Fibroblast of skin of right quadriceps (primary cell): Measurements from ENCODE around the gene ZAP70.

Experiments
- DNase-seq: peaks from one replicate; pipeline ENCODE4 v3.0.0-alpha.2; 2013

Gene ZAP70

DNA sequence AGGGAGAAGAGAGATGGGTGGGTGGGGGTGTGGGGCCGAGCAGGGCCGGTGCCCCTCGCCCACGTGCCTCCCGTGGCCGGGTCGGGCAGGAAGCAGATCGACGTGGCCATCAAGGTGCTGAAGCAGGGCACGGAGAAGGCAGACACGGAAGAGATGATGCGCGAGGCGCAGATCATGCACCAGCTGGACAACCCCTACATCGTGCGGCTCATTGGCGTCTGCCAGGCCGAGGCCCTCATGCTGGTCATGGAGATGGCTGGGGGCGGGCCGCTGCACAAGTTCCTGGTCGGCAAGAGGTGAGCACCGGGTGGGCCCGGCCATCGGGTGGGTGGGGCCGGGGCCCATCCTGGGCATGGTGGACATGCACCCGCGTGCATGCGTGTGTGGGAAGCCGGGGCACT lies 21.8 kb downstream of the ZAP70 start:
- no peak for DNase-seq

DNA sequence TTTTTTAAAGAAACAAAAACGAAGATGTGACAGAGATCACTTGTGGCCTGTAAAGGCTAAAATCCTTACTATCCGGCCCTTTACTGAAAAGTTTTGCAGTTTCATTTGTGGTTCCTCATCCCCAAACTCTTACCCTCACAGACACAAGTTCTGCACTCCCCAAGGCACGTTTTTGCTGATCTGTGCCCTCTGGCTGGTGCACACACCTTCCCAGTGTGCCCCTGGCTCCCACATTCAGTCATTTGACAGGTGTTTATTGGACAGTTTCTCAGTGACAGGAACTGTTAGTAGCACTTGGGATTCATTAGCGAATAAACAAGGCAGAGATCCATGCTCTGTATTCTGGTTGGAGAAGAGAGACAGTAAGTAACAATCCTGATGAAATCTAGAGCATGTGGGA lies 22.8 kb downstream of the ZAP70 start:
- no peak for DNase-seq

DNA sequence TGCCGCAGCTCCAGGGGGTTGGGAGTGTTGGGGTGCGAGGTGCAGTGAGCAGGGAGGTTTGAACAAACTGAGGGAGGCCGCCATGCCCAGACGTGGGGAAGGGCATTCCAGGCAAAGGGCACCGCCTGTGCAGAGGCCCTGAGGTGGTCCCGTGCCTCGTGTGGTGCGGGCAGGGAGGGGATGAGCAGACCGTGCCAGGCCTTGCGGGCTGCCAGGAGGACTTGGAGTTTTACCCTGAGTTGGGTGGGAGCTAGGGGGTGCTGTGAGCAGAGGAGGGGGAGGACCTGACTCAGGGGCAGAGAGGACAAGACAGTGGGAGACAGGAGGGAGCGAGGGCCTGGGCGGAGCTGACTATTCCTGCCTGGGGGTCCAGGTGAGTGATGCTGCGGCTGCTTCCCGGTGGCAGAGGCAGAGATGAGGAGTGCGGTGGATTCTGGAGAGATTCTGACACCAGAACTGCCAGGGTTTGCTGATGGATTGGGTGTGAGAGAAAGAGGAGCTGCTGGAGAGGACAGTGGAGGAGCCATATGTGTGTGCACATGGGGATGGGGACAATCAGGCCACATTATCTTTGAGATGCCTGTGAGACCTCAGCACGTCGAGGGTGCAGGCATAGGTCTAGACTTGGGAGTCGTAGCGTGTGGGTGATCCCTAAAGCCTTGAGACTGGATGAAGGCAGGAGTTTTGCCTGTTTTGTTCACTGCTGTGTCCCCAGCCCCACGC lies 23.4 kb downstream of the ZAP70 start:
- DNase-seq: no peak

DNA sequence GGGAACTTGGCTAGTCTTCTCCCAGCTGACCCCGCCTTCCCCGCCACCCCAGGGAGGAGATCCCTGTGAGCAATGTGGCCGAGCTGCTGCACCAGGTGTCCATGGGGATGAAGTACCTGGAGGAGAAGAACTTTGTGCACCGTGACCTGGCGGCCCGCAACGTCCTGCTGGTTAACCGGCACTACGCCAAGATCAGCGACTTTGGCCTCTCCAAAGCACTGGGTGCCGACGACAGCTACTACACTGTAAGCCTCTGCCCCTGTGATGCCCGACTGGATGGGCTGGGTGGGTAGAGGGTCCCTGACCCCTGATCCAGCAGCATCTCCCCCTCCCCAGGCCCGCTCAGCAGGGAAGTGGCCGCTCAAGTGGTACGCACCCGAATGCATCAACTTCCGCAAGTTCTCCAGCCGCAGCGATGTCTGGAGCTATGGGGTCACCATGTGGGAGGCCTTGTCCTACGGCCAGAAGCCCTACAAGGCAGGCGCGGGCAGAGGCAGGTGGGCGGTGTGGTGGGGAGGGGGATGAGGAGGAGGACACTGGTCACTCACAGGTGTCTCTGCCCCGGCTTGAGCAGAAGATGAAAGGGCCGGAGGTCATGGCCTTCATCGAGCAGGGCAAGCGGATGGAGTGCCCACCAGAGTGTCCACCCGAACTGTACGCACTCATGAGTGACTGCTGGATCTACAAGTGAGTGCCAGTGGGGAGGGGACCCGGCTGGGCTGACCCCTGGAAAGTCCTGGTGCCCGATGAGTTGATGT lies 24.2 kb downstream of the ZAP70 start:
- DNase-seq: no peak

DNA sequence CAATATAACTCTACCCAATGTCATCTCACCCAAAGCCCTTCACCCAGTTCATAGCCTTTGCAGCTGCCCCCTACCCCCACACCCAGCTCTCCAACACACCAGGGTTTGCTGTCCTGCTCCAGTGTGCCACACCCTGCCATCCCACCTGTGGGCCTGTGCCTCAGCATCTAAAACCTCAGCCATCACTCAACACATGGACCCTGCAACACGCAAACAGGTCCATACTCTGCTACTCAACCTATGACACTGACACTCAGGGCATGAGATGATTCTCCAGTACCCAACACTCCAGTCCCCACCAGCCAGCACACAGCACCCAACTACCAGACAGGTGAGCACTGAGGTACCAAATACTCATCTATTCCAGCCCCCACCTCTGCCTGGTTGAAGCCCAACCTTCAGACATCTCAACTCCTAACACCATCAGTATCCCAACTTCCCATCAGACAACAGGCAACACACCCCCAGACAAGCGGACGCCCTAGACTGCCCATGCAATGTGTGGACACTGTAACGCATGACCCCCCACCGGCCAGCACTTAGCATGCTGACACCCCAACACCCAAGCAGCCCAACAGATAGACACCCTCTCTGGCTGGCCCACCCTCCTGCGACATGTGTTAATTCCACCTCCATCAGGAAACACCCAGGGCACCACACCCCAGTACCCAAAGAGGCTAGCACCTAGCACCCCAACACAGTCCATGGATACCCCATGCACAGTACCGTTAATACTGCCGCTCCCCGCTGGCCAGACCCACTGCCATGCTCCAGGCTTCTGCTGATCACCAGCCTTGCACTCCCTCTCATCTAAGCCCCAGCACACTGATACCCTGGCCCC lies 25.0 kb downstream of the ZAP70 start:
- no peak for DNase-seq

DNA sequence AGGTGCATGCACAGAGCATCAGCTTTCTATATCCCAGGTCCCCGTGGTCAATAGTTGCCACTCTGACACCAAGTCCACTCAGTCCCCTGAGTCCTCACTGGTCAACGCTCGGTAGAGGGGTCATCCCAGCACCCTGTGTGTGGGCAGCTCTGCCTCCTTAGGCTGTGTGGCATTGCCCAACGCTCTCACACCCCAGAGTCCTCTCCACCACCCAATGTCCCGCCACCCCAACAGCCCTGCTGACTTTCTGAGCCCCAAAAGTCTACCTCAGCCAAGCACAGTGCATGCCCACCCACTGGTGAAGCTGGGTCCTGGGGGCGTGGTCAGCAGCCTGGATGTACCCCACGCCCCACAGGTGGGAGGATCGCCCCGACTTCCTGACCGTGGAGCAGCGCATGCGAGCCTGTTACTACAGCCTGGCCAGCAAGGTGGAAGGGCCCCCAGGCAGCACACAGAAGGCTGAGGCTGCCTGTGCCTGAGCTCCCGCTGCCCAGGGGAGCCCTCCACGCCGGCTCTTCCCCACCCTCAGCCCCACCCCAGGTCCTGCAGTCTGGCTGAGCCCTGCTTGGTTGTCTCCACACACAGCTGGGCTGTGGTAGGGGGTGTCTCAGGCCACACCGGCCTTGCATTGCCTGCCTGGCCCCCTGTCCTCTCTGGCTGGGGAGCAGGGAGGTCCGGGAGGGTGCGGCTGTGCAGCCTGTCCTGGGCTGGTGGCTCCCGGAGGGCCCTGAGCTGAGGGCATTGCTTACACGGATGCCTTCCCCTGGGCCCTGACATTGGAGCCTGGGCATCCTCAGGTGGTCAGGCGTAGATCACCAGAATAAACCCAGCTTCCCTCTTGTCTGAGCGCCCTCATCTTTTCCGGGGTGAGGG lies 25.9 kb downstream of the ZAP70 start:
- DNase-seq: no peak

DNA sequence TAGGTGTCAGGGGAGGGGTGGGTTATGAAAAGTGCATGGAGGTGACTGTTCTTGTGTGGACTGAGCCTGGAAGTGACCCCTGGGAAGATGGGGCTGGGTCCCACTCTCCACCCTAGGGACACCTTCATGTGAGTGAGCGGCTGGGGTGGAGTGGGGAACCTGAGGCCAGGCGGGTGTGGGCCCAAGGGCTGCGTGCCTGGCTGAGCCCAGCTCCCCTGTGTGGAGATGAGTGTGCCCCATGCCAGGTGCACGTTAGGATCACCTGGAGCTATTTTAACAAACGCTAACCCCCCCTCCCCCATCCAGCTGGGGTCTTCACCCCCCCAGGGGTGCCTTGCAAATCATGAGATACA lies 26.5 kb downstream of the ZAP70 start:
- no peak for DNase-seq

DNA sequence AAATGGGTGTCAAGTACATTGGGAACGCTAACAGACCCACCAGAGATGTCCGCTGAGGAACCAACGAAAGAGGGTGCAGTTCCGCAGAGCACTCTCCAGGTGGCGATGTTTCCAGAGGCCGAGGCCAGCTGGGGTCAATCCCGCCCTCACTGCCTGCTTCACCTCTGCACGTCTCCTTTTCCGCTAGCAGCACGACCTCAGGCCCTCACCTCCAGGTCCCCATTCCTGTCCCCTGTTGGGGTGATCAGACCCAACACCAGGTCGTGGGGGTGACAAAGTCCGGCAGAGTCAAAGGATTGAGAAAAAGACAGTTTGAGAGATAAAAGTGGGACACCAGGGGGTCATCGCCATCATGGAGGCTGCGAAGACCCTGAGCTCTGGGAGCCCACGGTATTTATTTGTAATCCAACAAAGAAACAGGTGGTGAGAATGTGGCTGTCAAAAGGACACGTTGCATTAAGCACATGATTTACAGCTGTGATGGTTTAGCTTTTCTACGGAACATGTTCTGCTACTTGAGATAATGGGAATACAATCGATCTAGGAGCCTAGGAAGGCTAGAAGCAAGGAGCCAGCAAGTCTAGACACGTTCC lies 27.3 kb downstream of the ZAP70 start:
- peak; percentile 5 for DNase-seq

DNA sequence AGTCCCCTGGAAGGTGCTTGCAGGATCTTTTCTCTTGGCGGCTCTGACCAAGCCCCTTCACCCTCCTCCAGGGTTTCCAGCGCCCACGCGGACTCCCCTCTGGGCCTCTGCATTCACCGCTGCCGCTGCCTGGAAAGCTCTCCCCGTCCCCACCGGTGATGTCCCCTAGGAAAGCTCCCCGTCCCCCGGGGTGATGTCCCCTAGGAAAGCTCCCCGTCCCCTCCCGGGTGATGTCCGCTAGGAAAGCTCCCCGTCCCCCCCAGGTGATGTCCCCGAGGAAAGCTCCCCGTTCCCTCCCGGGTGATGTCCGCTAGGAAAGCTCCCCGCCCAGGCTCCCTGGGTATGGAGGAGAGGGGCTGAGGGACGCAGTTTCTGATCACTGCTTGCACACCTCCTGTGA lies 27.9 kb downstream of the ZAP70 start:
- no peak for DNase-seq

DNA sequence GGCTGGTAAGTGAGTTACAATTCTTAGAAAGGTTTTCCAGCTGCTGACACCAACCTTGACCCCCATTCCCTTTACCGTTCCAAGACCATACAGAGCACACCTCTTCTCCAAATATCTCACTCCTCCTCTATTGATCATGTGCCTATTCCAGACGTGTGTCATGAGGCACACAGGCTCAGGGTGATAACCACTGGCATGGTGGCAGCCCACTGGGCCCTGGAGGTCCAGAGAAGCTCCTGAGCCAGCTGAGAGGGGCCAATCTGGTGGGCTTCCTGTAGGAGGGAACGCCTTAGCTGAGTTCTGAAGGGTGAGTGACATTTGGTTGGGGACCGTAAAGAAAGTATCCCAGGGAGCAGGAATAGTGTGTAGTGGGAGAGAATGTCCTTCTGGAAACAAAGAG lies 28.3 kb downstream of the ZAP70 start:
- no peak for DNase-seq

DNA sequence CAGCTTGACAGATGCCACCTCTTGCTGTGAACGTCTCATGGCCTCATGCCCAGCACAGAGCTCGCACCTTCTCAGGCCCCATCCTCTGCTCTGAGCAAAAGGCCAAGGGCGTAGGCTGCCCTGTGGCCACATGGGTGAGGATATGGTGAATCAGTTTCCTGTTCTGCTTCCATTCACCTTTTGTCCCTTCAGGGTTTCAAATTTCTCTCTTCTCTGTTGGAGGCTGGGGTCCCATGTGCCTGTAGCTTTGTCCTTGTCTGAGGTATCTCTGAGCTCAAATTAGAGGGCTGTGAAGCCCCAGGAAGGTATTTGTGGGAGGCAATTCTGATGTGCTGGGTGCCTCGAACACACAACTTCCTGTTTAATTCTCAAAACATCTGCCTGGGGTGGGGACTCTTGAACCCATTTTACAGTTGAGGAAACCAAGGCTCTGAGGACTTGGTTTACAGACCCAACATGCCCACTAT lies 29.0 kb downstream of the ZAP70 start:
- no peak for DNase-seq

DNA sequence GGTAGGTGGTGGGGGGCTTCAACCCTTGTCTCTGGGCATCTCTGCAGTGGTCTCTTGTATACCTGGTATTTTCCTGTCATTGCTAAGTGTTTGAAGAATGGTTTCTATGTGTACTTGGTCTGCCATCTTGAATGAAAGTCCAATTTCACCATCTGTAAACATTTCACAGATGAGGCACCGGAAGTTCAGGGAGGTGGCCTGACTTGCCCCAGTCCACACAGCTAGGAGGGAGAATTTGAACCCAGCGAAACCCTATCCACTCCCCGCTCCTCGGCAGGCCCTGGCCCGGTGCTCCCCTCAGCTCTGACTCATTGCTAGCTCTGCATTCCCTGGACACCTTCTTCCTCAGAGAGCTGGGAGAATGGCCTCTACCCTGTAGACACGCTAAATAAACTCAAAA lies 30.5 kb downstream of the ZAP70 start:
- DNase-seq: no peak

DNA sequence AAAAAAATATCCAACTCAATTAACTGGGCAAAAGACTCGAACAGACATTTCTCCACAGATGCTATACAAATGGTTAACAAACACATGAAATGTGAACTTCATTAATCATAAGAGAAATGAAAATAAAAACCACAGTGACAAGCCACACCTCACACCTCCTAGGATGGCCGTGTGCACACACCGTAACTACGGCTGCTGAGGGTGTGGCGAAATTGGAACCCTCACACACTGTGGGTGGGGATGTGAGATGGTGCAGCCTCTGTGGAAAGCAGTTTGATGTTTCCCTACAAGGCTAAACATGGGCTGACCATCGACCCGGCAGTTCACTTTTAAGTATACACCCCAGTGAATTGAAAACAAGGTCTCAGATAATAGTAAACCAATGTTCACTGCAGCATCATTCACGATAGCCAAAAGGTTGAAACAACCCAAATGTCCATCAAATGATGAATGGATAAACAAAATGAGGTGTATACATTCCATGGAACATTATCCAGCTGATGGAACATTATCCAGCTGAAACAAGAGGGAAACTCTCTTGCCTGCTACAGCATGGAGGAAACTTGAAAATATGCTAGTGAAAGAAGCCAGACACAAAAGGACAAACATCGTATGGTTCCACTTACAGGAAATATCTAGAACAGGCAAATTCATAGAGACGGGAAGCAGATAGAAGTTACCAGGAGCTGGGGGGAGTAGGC lies 32.2 kb downstream of the ZAP70 start:
- no peak for DNase-seq

DNA sequence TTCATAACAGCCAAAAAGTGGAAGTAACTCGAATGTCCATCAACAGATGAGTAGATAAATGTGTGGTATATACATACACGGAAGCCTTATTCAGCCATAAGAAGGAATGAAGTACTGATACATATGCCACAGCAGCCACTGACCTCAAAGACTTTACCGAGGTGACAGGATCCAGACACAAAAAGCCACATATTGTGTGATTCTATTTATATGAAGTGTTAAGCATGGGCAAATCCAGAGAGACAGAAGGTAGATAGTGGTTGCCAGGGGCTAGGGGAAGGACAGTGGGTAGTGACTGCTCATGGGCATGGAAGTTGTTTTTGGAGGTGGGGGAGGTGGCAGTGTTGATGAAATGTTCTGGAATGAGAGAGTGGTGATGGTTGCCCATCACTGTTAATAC lies 33.9 kb downstream of the ZAP70 start:
- no peak for DNase-seq

DNA sequence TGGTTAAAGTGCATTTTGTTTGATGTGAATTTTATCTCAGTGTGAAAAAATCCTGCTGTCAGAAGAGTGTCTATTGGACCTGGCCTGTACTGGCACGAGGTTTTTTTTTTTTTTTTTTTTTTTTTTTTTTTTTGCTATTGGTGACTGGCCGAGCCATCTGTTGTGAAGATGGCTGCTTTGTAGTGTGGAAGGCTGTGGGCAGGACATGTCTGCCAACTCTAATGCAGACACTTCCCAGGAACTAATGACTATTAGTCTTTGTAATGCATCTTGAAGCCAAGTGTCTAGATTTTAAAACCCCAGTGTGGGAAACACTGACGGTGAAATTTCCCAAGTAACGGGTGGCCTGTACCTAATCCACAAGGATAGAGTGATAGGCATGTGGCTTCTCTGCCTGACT lies 34.3 kb downstream of the ZAP70 start:
- DNase-seq: peak; percentile 9

DNA sequence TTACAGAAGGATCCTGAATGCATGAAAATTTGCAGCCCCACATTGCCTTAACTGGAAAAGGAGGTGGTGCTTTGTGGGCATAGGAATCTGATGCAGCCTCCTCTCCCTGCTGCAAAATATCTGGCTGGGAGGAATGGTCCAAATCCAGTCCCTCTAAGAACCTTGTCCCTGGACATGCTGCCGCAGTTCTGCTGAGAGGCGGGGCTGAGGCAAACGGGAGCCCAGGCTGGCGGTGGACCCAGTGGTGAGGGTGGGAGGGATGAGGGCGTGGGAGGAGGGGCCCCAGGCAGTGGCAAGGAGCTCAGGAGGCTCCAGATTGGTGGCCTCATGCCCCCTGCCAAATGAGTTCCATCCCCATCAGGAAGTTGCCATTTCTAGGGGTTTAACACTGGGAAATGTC lies 36.2 kb downstream of the ZAP70 start:
- DNase-seq: no peak

DNA sequence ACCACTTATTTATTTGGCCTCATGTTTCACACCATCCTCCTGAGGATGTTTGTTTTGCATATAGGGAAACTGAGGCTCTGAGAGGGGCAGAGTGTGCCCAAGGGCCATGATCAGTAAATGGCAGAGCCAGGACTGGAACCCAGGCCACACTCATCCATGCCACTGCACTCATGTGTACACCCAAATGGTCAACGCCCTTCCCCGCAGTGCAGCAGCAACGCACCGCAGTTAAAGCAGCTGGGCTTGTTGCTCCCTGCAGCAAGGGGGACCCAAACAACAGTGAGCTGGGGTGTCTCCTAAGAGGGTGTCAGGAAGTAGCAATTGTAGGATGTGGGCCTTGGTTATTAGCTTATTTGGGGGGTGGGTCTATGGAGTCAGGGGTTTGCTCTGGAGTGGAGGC lies 36.6 kb downstream of the ZAP70 start:
- no peak for DNase-seq

DNA sequence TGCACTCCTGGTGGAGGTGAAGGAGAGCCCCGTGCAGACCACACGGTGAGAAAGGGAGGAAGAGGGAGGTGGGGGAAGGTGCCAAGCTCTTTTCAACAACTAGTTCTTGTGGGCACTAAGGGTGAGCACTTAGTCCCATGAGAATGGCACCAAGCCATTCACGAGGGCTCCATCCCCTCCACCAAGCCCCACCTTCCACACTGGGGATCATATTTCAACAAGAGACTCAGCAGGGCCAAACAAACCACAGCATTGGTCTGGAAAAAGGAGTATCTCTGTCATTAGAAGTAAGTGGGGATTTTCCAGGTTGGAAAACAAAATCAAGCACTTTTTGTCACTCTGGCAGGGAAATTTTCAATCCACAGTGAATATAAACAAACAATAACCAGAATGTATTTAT lies 38.4 kb downstream of the ZAP70 start:
- peak; percentile 14 for DNase-seq

DNA sequence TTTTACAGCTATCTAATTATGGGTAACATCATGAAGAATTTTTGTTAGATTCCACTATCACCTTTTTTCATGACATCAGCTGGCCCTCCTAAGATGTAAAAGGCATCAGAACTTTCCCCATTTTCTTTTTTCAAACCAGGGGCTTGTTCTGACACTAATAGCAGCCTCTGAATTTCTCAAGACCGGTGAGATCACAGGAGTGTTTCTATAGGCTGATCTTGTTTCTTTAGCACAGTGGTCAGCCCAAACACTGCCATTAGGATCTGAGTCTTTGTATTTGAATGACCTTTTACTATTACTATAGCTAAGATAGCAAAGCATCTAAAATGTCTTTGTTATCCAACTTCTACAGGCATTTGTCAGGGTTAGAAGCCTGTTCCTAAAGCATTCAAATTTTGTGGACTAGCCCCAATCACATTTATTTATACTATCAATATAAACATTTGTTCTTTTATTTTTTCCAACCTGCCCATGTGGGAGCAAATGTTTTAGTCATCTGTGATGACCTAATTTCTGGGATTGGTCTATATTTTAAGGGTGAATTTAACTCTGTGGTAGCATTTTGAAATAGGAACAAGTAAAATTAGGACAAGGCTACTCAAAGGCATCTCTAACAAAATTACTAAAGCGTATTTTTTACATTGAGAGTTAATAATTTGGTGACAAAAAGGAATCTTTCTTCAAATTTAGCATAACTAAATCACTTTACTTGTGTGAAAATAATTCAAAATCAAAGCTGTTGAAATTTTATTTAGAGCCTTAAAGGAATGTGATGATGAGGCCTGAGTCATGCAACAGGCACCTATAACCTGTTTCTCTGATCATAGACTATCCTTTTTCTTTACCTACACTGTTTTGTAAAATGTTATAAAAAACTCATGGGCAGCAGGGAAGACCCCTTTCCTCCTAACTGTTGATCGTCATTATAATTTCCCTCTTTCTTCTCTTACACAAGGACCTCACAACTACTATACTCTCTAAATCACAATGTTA lies 39.3 kb downstream of the ZAP70 start:
- no peak for DNase-seq

DNA sequence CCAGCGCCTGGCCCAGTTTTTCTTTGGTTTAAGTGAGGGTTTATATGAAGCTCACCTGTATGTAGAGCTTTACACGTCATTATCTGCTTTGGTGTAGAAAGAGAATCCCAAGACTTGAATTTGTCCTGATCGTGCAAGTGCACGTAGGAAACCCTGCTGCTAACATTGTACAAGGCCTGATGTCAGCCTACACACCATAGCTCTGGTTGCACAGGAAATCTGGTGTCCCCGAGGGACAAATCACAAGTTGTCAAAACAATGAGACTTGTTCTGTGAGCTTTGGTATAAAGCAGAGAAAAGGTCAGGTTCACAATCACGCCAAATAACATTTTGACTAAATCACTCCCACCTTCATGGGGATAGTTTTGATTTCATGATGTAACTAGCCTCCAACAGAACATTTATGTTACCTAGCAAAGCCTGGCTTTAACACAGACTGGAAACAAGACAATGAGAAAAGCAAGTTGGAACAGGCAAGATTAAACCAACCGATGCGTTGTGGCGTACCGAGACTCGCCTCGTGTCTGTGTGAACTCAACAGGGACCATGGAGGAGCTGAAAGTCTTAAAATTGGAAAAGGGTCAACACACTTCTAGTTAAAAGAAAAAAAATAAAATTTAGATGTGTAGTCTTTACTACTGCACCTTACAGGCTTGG lies 41.4 kb downstream of the ZAP70 start:
- no peak for DNase-seq
